T-helper 2 cell (primary cell): ENCODE data around the gene ABL1.
"Not testable (repeated sequence)": the region's sequence is repeated elsewhere in the genome, so short reads cannot be mapped to it uniquely, and the experiment has no call there.

Experiments used
- DNase-seq, 5 experiments: peaks; one replicate each; pipeline versions ENCODE4 v3.0.0 to v3.0.0-alpha.2; 2012 to 2022

ABL1 gene

DNA sequence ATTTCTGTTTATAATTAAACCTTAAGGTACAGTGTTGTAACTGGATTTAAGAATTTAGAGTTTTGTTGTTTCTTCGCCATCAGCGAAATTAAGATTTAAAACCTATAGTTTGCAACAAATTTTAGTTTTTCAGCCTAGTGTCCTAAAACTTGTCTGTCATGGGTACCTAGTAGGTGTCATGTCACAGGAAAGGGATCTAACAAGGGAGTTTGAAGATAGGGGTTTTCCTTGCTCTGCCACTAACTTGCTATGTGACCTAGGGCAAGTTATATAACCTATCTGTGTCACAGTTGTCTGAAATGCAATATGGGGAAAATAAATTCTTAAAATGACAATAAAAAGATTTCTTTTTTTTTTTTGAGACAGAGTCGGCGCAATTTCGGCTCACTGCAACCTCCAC, 9.2 kb upstream of the ABL1 start:
- DNase-seq, result no peak

DNA sequence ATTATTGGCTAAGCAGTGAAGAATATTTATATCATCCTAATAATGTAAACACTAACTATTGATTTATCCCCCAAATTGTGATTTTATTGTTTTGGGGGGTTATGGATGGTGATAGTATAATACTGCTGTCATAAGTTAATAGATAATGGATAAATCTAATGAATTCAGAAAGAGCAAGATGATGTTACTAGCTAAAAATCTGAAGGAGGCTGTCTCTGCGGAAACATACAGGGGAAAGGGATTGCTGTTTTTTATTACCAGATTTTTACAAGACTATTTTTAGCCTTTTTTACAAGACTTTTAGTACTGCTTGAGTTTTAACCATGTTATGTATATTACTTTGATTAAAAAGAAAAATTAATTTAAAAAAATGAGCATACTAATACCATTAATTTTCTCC, 5.3 kb upstream of the ABL1 start:
- DNase-seq, result no peak

DNA sequence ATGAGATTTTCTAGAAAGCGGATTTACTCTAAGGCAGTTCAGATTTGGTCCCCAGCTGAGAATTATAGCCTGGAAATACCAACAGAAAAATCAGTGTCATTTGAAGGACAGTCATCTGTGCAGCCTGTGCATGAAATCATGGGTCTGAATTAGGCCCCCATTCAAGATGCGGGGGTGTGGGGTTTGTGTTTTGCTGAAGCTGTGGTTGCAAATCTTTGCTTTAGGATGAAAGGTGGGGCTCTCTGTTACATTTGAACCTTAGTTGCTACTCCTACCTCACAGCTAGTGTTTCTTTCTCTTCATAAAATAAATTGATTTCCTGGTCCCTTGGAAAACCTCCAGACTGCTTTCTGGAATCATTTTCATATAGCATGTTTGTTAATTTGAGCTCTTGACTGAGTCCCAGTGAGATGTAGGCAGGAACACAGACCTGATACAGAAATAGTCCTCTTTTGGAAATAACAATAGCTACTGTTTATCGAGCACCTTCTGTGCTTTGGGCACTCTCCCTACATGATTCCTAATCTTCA, 4.8 kb upstream of the ABL1 start:
- DNase-seq, result no peak

- no peak for DNase-seq
Measured at GRCh38 chr9:130831077-130831476, 4.0 kb upstream of the ABL1 start.

DNA sequence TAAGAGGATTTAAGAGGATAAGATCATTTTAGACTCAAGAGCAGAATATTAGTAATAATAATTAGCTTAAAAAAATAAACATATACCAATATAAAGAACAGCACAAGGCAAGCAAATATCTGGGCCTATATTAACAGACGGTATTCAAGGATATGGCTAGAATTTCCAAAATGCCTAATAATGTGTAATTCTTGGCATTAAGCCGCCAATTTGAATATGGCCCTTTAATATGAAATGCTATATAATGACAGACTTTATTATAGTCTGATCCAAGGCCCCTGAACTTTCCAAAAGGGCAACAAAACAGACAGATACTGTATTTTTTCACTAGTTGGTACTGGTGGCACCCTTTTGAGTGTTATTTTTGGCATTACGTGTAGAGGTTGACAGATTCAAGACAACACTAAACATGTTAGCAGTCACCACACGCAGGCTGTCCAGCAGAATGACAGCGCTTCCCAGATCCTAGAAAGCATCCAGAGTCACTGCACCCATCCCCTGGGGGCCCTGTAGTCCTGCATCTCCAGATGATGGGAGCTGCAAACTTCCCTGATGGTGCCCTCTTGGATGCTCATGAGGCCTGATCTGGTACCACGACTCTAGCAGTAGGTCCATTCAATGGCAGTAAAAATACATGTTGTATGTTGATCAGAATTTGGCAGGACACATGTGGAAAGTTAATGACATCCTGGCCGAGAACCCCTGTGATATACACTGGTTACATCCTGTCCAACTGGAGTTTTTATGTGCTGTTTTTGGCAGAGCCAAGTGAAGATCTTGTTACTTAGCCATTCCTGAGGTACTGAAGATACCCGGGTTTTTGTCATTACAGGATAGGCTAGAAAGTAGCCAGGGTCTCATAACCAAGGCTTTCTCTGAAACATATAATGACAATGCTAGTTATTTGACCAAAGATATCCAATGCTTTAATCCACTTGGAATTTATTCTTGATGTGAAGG, 1.7 kb upstream of the ABL1 start:
- DNase-seq, result no peak

- DNase-seq, result peak in 2 of 5 experiments; percentile 9 to 28
Measured at GRCh38 chr9:130835441-130836298, 616 bp downstream of the ABL1 start.

DNA sequence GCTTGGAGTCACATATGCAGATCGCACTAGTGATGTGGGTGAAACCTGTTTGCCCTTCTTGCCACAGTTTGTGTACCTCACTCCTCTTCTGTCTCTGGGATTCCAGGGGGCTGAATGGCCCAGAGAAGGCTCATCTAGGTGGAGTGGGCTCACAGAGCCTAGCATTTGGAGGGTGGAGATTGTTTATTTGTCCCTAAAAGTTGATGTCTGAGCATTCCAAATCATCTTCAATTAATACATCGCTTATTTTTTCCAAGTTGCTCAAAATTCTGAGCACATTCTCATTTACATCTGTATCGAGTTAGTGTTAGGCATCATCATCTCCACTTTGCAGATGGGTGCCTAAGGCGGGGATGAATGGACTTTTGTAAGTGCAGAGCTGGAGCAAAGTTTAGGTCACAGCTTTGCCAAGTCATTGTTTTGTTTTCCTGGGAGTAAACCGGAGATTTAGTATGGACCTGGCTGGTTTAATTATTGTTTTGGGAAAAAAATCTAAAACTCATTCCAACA, 2.0 kb downstream of the ABL1 start:
- DNase-seq, result no peak

- no peak for DNase-seq
Measured at GRCh38 chr9:130837643-130838042, 2.6 kb downstream of the ABL1 start.

- no peak for DNase-seq
Measured at GRCh38 chr9:130839132-130840111, 4.4 kb downstream of the ABL1 start.

DNA sequence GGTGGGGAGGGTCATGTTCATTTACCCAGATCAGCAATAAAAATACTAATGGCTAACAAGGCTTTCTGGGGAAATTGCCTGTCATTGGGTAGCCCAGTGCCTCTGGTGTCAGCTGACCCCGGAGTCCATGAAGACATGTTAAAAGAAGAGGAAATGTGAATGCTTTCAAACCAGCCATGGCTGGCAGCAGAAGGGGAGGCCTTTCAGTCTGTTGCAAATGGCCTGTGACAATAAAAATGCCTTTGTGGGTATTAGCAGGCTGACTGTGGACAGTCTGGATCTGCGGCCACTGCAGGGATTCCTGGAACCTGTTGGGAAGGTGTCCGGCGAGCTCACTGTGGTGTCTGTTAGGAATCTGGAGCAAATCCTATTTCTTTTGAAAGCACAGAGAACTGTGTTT, 7.5 kb downstream of the ABL1 start:
- no peak for DNase-seq

GRCh38 chr9:130843049-130843908, 8.2 kb downstream of the ABL1 start:
- DNase-seq, result no peak

- no peak for DNase-seq
Measured at GRCh38 chr9:130844044-130844451, 9.0 kb downstream of the ABL1 start.

DNA sequence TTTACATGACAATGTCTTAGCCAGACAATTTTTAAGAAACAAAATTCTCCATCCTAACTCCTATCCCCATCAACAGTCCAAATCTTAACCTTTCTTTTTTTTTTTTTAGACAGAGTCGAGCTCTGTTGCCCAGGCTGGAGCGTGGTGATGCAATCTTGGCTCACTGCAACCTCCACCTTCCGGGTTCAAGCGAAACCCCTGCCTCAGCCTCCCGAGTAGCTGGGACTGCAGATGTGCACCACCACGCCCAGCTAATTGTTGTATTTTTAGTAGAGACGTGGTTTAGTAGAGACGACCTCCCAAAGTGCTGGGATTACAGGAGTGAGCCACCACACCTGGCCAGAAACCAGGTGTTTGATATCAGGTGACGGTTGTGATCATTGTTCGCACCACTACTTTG, 10.2 kb downstream of the ABL1 start:
- DNase-seq, result no peak

DNA sequence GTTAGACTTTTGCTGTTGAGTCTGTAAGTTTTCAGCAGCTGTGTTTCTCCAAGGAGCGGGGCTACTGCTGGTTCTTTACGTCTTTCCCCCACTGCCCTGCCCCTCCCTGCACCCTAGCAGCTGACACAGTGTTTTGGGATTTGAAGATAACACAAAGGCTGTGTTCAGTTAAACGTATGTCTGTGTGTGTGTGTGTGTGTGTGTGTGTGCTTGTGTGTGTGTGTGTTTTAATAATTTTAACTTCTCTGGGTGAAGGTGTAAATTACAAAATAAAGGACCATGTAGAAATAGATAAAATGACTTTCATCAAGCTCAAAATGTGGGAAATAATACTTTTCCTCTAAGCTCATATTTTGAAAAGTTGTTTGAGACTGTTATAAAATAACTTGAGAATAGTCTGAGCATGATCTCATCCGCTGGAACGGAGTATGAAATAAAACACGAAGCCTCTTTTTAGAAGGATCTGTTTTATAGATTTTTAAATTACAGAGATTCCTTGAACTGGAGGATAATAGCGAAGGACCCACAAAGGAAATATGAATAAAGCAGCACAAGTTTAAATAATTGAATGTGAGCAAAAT, 10.9 kb downstream of the ABL1 start:
- DNase-seq, result no peak

GRCh38 chr9:130846487-130847305, 11.6 kb downstream of the ABL1 start:
- DNase-seq, result no peak

DNA sequence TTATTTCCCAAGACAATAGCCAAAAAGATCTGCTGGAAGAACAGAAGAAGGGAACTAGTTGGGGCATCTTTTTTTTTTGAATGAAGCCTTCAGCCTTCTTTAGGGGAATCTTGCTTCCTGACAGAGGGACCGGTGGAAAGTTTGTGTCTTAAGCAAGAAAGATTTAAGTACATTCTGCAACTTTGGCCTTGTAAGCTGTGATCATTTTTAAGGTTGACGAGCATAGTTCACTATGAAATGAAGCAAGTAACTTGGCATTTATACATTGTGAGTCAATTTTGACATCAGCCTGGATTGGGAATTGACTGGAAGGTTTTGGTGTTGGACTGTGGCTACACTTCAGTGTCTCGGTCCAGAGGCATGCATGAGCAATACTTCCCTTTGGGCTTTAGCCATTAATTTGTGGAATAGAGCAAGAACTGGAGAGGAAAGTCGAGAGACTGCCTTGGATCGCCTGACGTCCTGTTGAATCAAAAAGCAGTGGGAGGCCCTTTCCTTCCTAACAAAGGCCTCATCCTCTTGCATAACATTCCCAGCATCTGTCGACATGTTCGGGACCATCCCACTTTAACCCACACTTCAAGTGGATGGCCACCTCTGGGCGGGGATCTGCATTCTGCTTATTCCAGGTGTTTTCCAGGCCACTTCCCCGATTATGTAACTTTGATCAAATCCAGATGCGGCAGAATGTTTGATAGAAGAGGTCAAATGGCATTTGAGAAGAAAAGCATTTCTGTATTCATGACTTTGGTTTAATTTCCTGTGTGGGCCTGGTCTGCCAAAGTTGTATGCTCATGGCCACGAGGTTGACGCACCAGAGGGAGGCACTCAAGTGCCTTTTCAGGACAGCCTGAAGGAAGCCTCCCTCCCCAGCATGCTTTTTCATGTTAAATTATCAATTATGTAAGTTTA, 12.5 kb downstream of the ABL1 start:
- no peak for DNase-seq

DNA sequence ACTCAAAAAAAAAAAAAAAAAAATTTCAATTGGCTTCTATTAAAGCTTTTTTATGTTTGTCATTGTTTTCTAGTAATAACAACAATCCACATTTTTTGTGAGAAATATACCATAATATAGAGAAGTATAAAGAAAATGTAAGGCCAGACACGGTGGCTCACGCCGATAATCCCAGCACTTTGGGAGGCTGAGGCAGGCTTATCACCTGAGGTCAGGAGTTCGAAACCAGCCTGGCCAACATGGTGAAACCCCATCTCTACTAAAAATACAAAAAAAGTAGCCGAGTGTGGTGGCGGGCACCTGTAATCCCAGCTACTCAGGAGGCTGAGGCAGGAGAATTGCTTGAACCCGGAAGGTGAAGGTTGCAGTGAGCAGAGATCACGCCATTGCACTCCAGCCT, 13.5 kb downstream of the ABL1 start:
- DNase-seq, result not testable (repeated sequence)

DNA sequence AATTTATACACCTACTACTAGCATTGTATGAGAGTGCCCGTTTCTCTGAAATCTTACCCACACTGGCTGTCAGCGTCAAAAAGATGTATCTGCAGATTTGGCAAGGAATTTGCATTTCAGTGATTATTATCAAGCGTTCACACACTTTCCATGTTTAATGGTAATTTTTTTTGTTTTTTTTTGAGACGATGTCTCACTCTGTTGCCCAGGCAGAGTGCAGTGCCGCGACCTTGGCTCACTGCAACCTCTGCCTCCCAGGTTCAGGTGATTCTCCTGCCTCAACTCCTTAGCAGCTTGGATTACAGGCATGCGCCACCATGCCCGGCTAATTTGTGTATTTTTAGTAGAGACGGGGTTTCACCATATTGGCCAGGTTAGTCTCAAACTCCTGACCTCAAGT, 14.3 kb downstream of the ABL1 start:
- DNase-seq, result no peak

- no peak for DNase-seq
Measured at GRCh38 chr9:130852801-130853200, 17.7 kb downstream of the ABL1 start.
